GM23338 (cell line): ENCODE data around the gene KPNA5. TPM values are rescaled to one million over a fixed set of nuclear protein-coding genes. Genes with fewer than 3 reads are reported as not detected.

Experiments used
- ATAC-seq: fragments of 200-7000 bp; cut with Tn5 transposase; 3 replicates; pipeline ENCODE4 v1.9.1; 2020
- DNase-seq: peaks from one replicate; pipeline ENCODE4 v3.0.0-alpha.2; 2015; ENCODE audit warnings: low spot score
- H2AFZ ChIP-seq: fragments of 200-600 bp; sonication (generic); 2 replicates; pipeline ENCODE4 v1.8.0; 2016; ENCODE audit warnings: antibody characterized with exemption, mild to moderate bottlenecking, moderate library complexity
- H3F3A ChIP-seq: fragments of 200-600 bp; sonication (generic); replicated peaks from 2 replicates; pipeline ENCODE4 v1.8.0; 2017; ENCODE audit warnings: antibody characterized with exemption, mixed run types, low read depth
- H3K27ac ChIP-seq: fragments of 200-600 bp; sonication (generic); 2 replicates; pipeline ENCODE4 v1.6.1; 2016; ENCODE audit warnings: low read depth
- H3K27me3 ChIP-seq: fragments of 200-600 bp; sonication (generic); 2 replicates; pipeline ENCODE4 v1.8.0; 2016; ENCODE audit warnings: mild to moderate bottlenecking, mixed run types, moderate library complexity; ENCODE audit not compliant: insufficient read depth
- H3K36me3 ChIP-seq: fragments of 200-600 bp; sonication (generic); 2 replicates; pipeline ENCODE4 v1.8.0; 2016; ENCODE audit warnings: mild to moderate bottlenecking; ENCODE audit not compliant: insufficient read depth
- H3K4me1 ChIP-seq: fragments of 200-600 bp; sonication (generic); 2 replicates; pipeline ENCODE4 v1.8.0; 2016; ENCODE audit warnings: mild to moderate bottlenecking, moderate library complexity; ENCODE audit not compliant: insufficient read depth
- H3K4me2 ChIP-seq: fragments of 200-600 bp; sonication (generic); 2 replicates; pipeline ENCODE4 v1.7.1; 2017; ENCODE audit warnings: mixed run types
- H3K4me3 ChIP-seq: fragments of 200-600 bp; sonication (generic); 2 replicates; pipeline ENCODE4 v1.6.1; 2016; ENCODE audit warnings: mixed run types
- H3K79me2 ChIP-seq: fragments of 200-600 bp; sonication (generic); replicated peaks from 2 replicates; pipeline ENCODE4 v1.8.0; 2017; ENCODE audit warnings: mild to moderate bottlenecking; ENCODE audit not compliant: insufficient read depth
- H3K9me2 ChIP-seq: fragments of 200-600 bp; sonication (generic); 2 replicates; pipeline ENCODE4 v1.8.0; 2017; ENCODE audit not compliant: insufficient read depth
- H4K20me1 ChIP-seq: fragments of 200-600 bp; sonication (generic); replicated peaks from 2 replicates; pipeline ENCODE4 v1.8.0; 2017; ENCODE audit warnings: mild to moderate bottlenecking; ENCODE audit not compliant: insufficient read depth
- H3K27ac Mint-ChIP-seq: 2 replicates; pipeline ENCODE4 v1.8.0; 2020; ENCODE audit warnings: inconsistent platforms, mild to moderate bottlenecking, moderate library complexity, mixed read lengths
- H3K27me3 Mint-ChIP-seq: 3 replicates; pipeline ENCODE4 v1.8.0; 2022; ENCODE audit warnings: low read depth, mild to moderate bottlenecking, moderate library complexity, mixed read lengths, inconsistent platforms; ENCODE audit not compliant: insufficient read depth, poor library complexity
- H3K36me3 Mint-ChIP-seq: 3 replicates; pipeline ENCODE4 v1.8.0; 2021; ENCODE audit warnings: low read depth, mild to moderate bottlenecking, inconsistent platforms, moderate library complexity, mixed read lengths
- H3K4me1 Mint-ChIP-seq: 3 replicates; pipeline ENCODE4 v1.8.0; 2020; ENCODE audit warnings: mild to moderate bottlenecking, inconsistent platforms, mixed read lengths
- H3K4me3 Mint-ChIP-seq: 3 replicates; pipeline ENCODE4 v1.8.0; 2021; ENCODE audit warnings: moderate library complexity, mild to moderate bottlenecking, inconsistent platforms, mixed read lengths
- H3K9me3 Mint-ChIP-seq: 3 replicates; pipeline ENCODE4 v1.8.0; 2020; ENCODE audit warnings: moderate library complexity, mild to moderate bottlenecking, inconsistent platforms, mixed read lengths
- EZH2 ChIP-seq: fragments of 200-600 bp; sonication (generic); IDR thresholded peaks from one replicate; pipeline ENCODE4 v1.8.0; 2017; ENCODE audit warnings: antibody characterized with exemption, mild to moderate bottlenecking, low read depth; ENCODE audit not compliant: unreplicated experiment
- EZH2phosphoT487 ChIP-seq: fragments of 200-600 bp; sonication (generic); IDR thresholded peaks from one replicate; pipeline ENCODE4 v1.8.1; 2018; ENCODE audit warnings: antibody characterized with exemption; ENCODE audit not compliant: unreplicated experiment
- JUNB ChIP-seq: IDR thresholded peaks from one replicate; pipeline ENCODE4 v1.6.1; 2016; ENCODE audit warnings: antibody characterized with exemption; ENCODE audit not compliant: unreplicated experiment
- ZNF114 ChIP-seq: fragments of 250-450 bp; sonication (Bioruptor Pico); IDR thresholded peaks from 2 replicates; pipeline ENCODE4 v1.5.0; 2020; ENCODE audit warnings: mild to moderate bottlenecking, moderate library complexity
- polyA plus RNA-seq: library from polyadenylated mRNA; unstranded; fragments of >200 nt; fragmentation: Nextera tagmentation; extraction: Ambion mirVana; gene quantifications from 2 replicates; pipeline ENCODE4 v1.2.1, GENCODE V29; 2016
- total RNA-seq: library from RNA; depleted of rRNA; stranded (reverse); fragments of >200 nt; shearing (Covaris generic); gene quantifications from 2 replicates; pipeline ENCODE4 v1.2.3, GENCODE V29; 2014
- TF ChIP-seq, protein P1 (sequence below): fragments of 250-450 bp; sonication (Bioruptor Pico); IDR thresholded peaks from 2 replicates; pipeline ENCODE4 v1.5.0; 2020; ENCODE audit warnings: mild to moderate bottlenecking, moderate library complexity

KPNA5 gene
- total and polyA plus RNA-seq, 2 experiments from 2014 or later = 6.9 to 16.3 TPM

DNA sequence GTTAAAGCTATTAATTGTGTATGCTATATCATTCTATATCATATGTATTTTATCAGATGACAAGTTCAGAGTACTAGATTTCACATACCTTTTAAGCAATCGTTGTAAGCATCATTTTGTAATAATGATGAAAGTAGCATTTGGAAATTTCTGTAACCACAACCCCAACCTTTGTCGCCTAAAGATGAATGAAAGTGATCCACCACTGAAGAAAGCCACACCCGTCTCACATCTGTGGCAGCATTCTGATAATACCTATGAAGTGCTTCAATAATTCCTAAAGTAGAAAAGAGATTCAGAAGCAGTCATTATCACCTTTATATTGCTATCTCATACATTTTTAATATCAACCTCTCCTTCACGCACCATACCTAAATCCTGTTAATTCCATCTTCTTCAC lies 29.1 kb upstream of the KPNA5 start (continued):
- TF ChIP-seq, protein P1, sequence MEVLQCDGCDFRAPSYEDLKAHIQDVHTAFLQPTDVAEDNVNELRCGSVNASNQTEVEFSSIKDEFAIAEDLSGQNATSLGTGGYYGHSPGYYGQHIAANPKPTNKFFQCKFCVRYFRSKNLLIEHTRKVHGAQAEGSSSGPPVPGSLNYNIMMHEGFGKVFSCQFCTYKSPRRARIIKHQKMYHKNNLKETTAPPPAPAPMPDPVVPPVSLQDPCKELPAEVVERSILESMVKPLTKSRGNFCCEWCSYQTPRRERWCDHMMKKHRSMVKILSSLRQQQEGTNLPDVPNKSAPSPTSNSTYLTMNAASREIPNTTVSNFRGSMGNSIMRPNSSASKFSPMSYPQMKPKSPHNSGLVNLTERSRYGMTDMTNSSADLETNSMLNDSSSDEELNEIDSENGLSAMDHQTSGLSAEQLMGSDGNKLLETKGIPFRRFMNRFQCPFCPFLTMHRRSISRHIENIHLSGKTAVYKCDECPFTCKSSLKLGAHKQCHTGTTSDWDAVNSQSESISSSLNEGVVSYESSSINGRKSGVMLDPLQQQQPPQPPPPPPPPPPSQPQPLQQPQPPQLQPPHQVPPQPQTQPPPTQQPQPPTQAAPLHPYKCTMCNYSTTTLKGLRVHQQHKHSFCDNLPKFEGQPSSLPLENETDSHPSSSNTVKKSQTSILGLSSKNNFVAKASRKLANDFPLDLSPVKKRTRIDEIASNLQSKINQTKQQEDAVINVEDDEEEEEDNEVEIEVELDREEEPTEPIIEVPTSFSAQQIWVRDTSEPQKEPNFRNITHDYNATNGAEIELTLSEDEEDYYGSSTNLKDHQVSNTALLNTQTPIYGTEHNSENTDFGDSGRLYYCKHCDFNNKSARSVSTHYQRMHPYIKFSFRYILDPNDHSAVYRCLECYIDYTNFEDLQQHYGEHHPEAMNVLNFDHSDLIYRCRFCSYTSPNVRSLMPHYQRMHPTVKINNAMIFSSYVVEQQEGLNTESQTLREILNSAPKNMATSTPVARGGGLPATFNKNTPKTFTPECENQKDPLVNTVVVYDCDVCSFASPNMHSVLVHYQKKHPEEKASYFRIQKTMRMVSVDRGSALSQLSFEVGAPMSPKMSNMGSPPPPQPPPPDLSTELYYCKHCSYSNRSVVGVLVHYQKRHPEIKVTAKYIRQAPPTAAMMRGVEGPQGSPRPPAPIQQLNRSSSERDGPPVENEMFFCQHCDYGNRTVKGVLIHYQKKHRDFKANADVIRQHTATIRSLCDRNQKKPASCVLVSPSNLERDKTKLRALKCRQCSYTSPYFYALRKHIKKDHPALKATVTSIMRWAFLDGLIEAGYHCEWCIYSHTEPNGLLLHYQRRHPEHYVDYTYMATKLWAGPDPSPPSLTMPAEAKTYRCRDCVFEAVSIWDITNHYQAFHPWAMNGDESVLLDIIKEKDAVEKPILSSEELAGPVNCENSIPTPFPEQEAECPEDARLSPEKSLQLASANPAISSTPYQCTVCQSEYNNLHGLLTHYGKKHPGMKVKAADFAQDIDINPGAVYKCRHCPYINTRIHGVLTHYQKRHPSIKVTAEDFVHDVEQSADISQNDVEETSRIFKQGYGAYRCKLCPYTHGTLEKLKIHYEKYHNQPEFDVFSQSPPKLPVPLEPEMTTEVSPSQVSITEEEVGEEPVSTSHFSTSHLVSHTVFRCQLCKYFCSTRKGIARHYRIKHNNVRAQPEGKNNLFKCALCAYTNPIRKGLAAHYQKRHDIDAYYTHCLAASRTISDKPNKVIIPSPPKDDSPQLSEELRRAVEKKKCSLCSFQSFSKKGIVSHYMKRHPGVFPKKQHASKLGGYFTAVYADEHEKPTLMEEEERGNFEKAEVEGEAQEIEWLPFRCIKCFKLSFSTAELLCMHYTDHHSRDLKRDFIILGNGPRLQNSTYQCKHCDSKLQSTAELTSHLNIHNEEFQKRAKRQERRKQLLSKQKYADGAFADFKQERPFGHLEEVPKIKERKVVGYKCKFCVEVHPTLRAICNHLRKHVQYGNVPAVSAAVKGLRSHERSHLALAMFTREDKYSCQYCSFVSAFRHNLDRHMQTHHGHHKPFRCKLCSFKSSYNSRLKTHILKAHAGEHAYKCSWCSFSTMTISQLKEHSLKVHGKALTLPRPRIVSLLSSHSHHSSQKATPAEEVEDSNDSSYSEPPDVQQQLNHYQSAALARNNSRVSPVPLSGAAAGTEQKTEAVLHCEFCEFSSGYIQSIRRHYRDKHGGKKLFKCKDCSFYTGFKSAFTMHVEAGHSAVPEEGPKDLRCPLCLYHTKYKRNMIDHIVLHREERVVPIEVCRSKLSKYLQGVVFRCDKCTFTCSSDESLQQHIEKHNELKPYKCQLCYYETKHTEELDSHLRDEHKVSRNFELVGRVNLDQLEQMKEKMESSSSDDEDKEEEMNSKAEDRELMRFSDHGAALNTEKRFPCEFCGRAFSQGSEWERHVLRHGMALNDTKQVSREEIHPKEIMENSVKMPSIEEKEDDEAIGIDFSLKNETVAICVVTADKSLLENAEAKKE (CRISPR knock-in tag) = no peak

DNA sequence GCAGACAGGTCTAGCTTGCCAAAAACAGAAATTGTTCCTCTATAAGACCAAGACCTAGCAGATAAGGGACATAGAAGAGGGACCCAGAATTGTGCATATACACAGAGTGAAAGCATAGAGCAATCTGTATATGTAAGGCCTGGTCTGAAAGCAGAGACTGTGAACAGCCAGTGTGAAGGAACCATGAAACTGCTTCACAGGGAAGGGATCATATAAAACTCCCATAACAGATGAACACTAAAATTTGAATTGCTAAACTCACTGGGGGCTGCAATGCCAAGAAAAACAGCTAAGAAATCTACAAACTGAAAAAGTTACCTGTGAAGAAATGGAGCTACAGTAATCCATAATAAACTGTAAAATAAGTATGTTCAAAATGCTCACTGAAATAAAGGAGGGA lies 19.4 kb upstream of the KPNA5 start:
- H3K79me2 ChIP-seq = peaks cover 70% of the 10 kb centered on the region
- H3K27me3 ChIP-seq = no peaks in the 10 kb centered on the region
- H3K4me1 ChIP-seq = 0 out of 2 replicates have a peak, but pooled peaks cover under 1% of the 10 kb centered on the region
- H3K27ac Mint-ChIP-seq = 0 out of 2 replicates have a peak overlapping the region, but pooled peaks have one; percentile 21
- H3K4me3 ChIP-seq = no peak overlapping the region
- TF ChIP-seq EZH2phosphoT487 = no peak
- no peak for TF ChIP-seq EZH2
- no peak for TF ChIP-seq JUNB
- no peak overlapping the region for H3K27ac ChIP-seq
- H2AFZ ChIP-seq = no peak overlapping the region
- H3K9me2 ChIP-seq = no peaks in the 10 kb centered on the region
- H3K36me3 ChIP-seq = peaks cover 7% of the 10 kb centered on the region; the same call in 1 of the 2 replicates
- H3K36me3 Mint-ChIP-seq = peaks cover 5% of the 10 kb centered on the region; the same call in 2 of the 3 replicates
- H3K27me3 Mint-ChIP-seq = no peaks in the 10 kb centered on the region
- no peaks in the 10 kb centered on the region for H3K9me3 Mint-ChIP-seq
- H4K20me1 ChIP-seq = peaks cover 12% of the 10 kb centered on the region; the same call in 1 of the 2 replicates
- DNase-seq = no peak
- peaks cover 9% of the 10 kb centered on the region; the same call in 2 of the 3 replicates for H3K4me1 Mint-ChIP-seq
- H3K4me2 ChIP-seq = no peak overlapping the region
- no peak overlapping the region for H3K4me3 Mint-ChIP-seq
- no peaks in the 10 kb centered on the region for H3F3A ChIP-seq
- no peak for ATAC-seq

DNA sequence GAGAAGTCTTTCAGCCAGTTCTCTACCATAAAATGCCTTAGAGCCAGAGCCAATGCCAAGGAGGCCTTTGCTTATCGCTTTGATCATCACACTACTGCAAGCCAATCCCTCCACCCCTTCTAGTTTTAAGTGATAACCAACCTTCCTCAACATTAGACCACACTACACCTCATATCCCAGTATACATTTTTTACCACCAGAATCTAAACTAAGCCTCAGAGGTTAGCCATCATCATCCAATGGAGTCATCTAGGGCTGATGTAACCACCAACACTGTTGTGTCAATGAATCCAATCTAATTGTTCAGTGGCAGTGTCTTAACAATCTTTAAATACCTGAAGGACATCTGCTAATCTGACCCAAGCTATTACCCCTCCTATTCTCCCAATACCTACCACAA lies 18.8 kb upstream of the KPNA5 start:
- ATAC-seq (no peak), DNase-seq (no peak)
- Histone ChIP-seq H3K4me2 (no peak overlapping the region), H3K27ac (no peak overlapping the region), H3K79me2 (peaks cover 76% of the 10 kb centered on the region), H3K36me3 (peaks cover 7% of the 10 kb centered on the region; the same call in 1 of the 2 replicates), H3K4me3 (no peak overlapping the region), H3K4me1 (peaks cover 6% of the 10 kb centered on the region; the same call in 1 of the 2 replicates), H3F3A (no peaks in the 10 kb centered on the region), H4K20me1 (peaks cover 12% of the 10 kb centered on the region; the same call in 1 of the 2 replicates), H3K27me3 (no peaks in the 10 kb centered on the region), H2AFZ (no peak overlapping the region), H3K9me2 (no peaks in the 10 kb centered on the region)
- Mint-ChIP-seq H3K36me3 (peaks cover 3% of the 10 kb centered on the region; the same call in 2 of the 3 replicates), H3K27me3 (no peaks in the 10 kb centered on the region), H3K9me3 (no peaks in the 10 kb centered on the region), H3K4me3 (no peak overlapping the region), H3K4me1 (peaks cover 11% of the 10 kb centered on the region; the same call in 2 of the 3 replicates), H3K27ac (peak overlapping the region; percentile 45)
- no peak for TF ChIP-seq EZH2phosphoT487
- TF ChIP-seq ZNF114 (CRISPR knock-in tag) = no peak
